Mucosa of descending colon (tissue), 3 donors: Measurements from ENCODE around the gene DLK1. TPM values are rescaled to one million over a fixed set of nuclear protein-coding genes. Genes with fewer than 3 reads are reported as not detected.

Experiments
- ATAC-seq: fragments of 200-7000 bp; cut with Tn5 transposase; one replicate; pipeline ENCODE4 v1.9.1; 2020; ENCODE audit warnings: mild to moderate bottlenecking, moderate library complexity
- DNase-seq, 3 donors: peaks; one replicate each; pipeline ENCODE4 v3.0.0-alpha.2; 2020
- H3K36me3 ChIP-seq: fragments of 200-600 bp; one replicate; pipeline ENCODE4 v1.8.0; 2021; ENCODE audit warnings: low read depth, mild to moderate bottlenecking
- H3K4me1 ChIP-seq: fragments of 200-600 bp; one replicate; pipeline ENCODE4 v1.8.0; 2021; ENCODE audit warnings: low read depth, mild to moderate bottlenecking
- H3K4me3 ChIP-seq: fragments of 200-600 bp; one replicate; pipeline ENCODE4 v1.8.0; 2021; ENCODE audit warnings: mild to moderate bottlenecking
- H3K9me3 ChIP-seq: fragments of 200-600 bp; one replicate; pipeline ENCODE4 v1.8.0; 2021; ENCODE audit warnings: mild to moderate bottlenecking
- intact Hi-C, 2 donors: fragments of 100-400 bp; cut with DNase I in 1 of 2; cut with micrococcal nuclease in 1 of 2; formaldehyde crosslinking; loops; one replicate each; pipeline versions ENCODE4 v1.11.0 to v1.11.1; 2022; cut with DNase I, micrococcal nuclease
- total RNA-seq, 3 donors: library from RNA; stranded (reverse); fragmentation: NEBNext Ultra II Directional in 2 of 3; extraction: Animal tissue kit (Norgen Biotek cat#: 25700) in 2 of 3; gene quantifications; one replicate each; pipeline versions ENCODE4 v1.2.1 to v1.2.4, GENCODE V29; 2021 to 2023
- TF ChIP-seq, protein P1 (sequence below): fragments of 200-600 bp; IDR thresholded peaks from one replicate; pipeline ENCODE4 v1.8.0; 2022; ENCODE audit warnings: antibody characterized with exemption, mild to moderate bottlenecking
- donor health status: DM: no; HTN: no; CAD: no; lungs with moderate emphysema.
- donor health status: DM: no; HTN: no; CAD: no.
- donor health status: DM: no; HTN: yes; CAD: no.

Gene DLK1
- total RNA-seq, 3 donors from 2014 or later, result 1.9 TPM; not detected in 2

DNA sequence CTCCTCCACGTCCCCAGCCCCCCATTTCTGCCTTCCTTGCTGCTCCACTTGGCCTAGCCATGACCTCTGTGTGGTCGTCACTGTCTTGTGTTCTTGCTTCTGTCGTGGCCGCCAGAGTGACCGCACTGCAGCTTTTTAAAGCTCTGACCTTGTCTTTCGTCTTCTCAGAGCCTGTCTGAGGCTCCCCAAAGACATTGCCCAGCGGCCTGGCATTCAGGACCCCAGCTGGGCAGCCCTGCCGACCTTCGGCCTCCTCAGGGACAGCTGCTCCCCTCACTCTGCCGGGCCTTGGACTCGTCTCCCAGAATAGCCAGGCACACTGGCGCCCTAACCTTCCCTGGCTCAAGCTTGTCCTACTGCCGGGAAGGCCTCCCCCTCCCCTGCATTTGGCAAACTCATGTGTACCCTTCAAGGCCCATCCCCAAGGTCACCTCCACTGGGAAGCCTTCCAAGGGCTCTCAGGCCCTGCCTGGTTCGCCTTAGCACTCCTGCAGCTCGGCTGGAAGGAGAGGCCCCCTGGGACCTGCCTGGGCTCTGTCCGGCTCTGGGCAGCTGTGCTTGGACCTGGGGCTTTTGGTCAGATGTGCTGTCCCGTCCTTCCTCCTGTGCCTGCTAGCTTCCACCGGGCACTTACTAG is 15.7 kb upstream of the DLK1 start:
- TF ChIP-seq, protein P1, sequence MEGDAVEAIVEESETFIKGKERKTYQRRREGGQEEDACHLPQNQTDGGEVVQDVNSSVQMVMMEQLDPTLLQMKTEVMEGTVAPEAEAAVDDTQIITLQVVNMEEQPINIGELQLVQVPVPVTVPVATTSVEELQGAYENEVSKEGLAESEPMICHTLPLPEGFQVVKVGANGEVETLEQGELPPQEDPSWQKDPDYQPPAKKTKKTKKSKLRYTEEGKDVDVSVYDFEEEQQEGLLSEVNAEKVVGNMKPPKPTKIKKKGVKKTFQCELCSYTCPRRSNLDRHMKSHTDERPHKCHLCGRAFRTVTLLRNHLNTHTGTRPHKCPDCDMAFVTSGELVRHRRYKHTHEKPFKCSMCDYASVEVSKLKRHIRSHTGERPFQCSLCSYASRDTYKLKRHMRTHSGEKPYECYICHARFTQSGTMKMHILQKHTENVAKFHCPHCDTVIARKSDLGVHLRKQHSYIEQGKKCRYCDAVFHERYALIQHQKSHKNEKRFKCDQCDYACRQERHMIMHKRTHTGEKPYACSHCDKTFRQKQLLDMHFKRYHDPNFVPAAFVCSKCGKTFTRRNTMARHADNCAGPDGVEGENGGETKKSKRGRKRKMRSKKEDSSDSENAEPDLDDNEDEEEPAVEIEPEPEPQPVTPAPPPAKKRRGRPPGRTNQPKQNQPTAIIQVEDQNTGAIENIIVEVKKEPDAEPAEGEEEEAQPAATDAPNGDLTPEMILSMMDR, result no peak
- peaks cover 5% of the 10 kb centered on the region for H3K4me1 ChIP-seq
- H3K4me3 ChIP-seq, result no peak overlapping the region
- intact Hi-C loops, result no loop called here
- DNase-seq, result no peak
- no peaks in the 10 kb centered on the region for H3K9me3 ChIP-seq
- no peak for ATAC-seq
- no peaks in the 10 kb centered on the region for H3K36me3 ChIP-seq

DNA sequence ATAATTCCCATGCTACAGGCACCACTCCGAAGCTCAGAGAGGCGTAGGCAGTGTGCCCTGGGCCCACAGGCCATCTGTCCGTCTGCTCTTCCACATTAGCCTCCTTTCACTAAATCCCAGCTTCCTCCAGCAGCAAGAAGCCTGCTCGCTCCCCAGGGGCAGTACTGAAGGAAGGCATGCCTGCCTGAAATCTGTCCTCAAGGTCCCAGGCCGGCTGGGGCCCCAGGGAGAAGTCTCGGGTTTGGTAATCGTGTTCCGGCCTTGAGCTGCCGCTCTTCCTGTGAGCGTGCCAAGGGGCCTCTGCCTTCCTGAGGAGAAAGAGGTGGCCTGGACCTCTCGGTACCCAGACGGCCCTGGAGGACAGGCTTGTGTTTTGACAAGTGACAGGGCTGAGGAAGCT is 15.2 kb upstream of the DLK1 start:
- Histone ChIP-seq H3K4me1 (peaks cover 5% of the 10 kb centered on the region), H3K4me3 (no peak overlapping the region), H3K36me3 (no peaks in the 10 kb centered on the region), H3K9me3 (no peaks in the 10 kb centered on the region)
- no peak for ATAC-seq
- TF ChIP-seq, protein P1, result no peak
- intact Hi-C loops, result no loop called here
- DNase-seq, result no peak

DNA sequence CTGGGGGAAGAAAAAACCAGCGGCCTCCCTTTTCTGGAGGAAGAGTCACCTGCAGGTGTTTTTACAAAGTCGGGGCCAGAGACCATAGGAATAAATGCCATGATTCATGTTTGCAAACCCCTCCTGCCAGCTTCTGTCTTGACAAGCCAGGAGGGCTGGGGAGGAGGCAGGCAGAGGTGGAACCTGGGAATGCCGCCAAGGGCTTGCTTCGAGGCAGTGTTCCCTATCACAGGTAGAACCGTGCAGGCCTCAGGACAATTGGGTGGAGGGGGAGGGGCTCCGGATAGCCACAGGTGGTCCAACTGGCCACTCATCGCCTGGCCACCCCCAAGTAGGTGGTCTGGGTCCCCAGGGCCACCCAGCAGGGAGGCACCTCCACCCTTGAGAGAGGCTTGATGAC is 14.2 kb upstream of the DLK1 start:
- peaks cover 5% of the 10 kb centered on the region for H3K4me1 ChIP-seq
- H3K36me3 ChIP-seq, result no peaks in the 10 kb centered on the region
- ATAC-seq (no peak), DNase-seq (no peak)
- intact Hi-C loops, result no loop called here
- TF ChIP-seq, protein P1, result no peak
- H3K4me3 ChIP-seq, result no peak overlapping the region
- no peaks in the 10 kb centered on the region for H3K9me3 ChIP-seq

DNA sequence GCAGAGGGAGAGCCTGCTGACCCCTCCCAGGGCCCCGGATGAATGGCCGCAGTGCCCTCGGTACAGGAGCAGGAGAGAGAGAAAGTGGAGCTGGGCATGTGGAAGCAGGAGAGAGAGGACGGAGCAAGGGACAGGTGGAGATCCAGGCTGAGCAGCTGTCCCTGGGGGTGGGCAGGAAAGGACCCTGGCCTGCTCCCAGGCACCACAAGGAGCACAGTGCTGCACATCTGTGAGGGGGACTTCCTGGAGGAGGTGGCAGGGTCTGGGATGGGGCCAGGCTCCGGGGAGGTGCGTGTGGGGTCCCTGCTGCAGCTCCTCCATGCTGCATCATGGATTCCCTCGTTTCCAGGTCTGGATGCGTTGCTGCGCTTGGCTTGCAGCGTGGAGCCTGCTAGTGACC is 13.0 kb upstream of the DLK1 start:
- intact Hi-C loops, result no loop called here
- no peak overlapping the region for H3K4me3 ChIP-seq
- TF ChIP-seq, protein P1, result no peak

DNA sequence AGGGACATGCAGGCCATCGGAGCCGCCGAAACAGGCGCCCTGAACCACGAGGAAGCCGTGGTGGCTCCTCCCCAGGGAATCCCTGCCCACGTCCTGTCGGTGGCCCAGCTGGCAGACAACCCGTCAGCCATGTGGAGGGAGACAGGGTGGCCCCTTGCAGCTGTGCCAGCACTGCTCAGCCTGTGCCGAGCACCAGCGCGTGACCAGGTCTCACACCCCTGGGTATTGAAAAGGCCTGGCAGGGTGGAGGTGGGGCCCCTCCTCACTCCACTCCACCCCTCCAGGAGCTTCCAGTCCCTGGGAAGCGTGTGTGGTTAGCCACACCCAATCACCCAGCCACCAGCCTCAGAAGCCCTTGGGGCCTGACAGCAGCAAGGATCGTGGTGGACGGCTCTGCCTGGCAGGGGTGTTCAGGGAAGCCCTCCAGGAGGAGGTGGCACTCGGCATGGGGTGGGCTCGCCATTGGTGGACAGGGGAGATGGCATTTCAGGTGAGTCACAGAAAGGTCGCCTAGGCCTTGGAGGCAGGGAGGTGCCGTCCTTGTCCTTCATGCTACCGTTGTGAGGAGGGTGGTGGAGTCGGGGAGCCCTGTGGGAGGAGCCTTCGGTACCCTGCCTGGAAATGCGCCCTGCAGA is 12.3 kb upstream of the DLK1 start:
- TF ChIP-seq, protein P1, result no peak
- no peak for ATAC-seq
- no peak overlapping the region for H3K4me3 ChIP-seq
- no peaks in the 10 kb centered on the region for H3K4me1 ChIP-seq
- intact Hi-C loops, result no loop called here
- DNase-seq, result no peak
- no peaks in the 10 kb centered on the region for H3K9me3 ChIP-seq
- no peaks in the 10 kb centered on the region for H3K36me3 ChIP-seq

More for the DNA sequence above, 13.0 kb upstream of the DLK1 start:
- H3K36me3 ChIP-seq, result no peaks in the 10 kb centered on the region
- H3K9me3 ChIP-seq, result no peaks in the 10 kb centered on the region
- peaks cover 4% of the 10 kb centered on the region for H3K4me1 ChIP-seq
- no peak for ATAC-seq
- DNase-seq, result no peak
